Occipital lobe (tissue), 1 donor: ENCODE data around the gene PEA15. TPM values are rescaled to one million over a fixed set of nuclear protein-coding genes. Genes with fewer than 3 reads are reported as not detected.

Source experiments
- total RNA-seq: library from RNA; depleted of rRNA; stranded (reverse); fragments of >200 nt; gene quantifications from one replicate; pipeline ENCODE4 v1.2.3, GENCODE V29; 2014

PEA15 gene
- total RNA-seq, 1 donor from 2014 or later, result 99.0 TPM

Other genes with a start within 250 kb of the PEA15 start
- 9.5 TPM for gene PIGM, start 173.4 kb upstream of the PEA15 start, total RNA-seq
- gene KCNJ10, start 135.2 kb upstream of the PEA15 start, total RNA-seq, result 1.6 TPM
- 14.7 TPM for gene KCNJ9, start 123.8 kb upstream of the PEA15 start, total RNA-seq
- 49.8 TPM for gene IGSF8, start 106.8 kb upstream of the PEA15 start, total RNA-seq
- gene ATP1A2, start 89.6 kb upstream of the PEA15 start, total RNA-seq, result 47.1 TPM
- gene ATP1A4, start 53.8 kb upstream of the PEA15 start, total RNA-seq, result 0.31 TPM
- gene CASQ1, start 14.8 kb upstream of the PEA15 start, total RNA-seq, result 3.4 TPM
- 64.6 TPM for gene DCAF8, start 57.2 kb downstream of the PEA15 start, total RNA-seq
- gene PEX19, start 79.7 kb downstream of the PEA15 start, total RNA-seq, result 32.9 TPM
- 143 TPM for gene COPA, start 137.9 kb downstream of the PEA15 start, total RNA-seq
- 25.9 TPM for gene NCSTN, start 138.0 kb downstream of the PEA15 start, total RNA-seq
- gene NHLH1, start 161.7 kb downstream of the PEA15 start, total RNA-seq, result 0.62 TPM
- 12.5 TPM for gene VANGL2, start 195.2 kb downstream of the PEA15 start, total RNA-seq